Neutrophil (primary cell): ENCODE measurements around the gene ELOVL4.

Source experiments
- H3K27ac ChIP-seq: fragments of 200-600 bp; sonication (generic); 2 replicates; pipeline ENCODE4 v1.5.1; 2016; ENCODE audit warnings: mild to moderate bottlenecking, moderate library complexity
- H3K27me3 ChIP-seq: fragments of 200-600 bp; sonication (generic); 2 replicates; pipeline ENCODE4 v1.6.0; 2016; ENCODE audit warnings: mild to moderate bottlenecking
- H3K36me3 ChIP-seq: fragments of 200-600 bp; sonication (generic); 2 replicates; pipeline ENCODE4 v1.5.1; 2017
- H3K4me1 ChIP-seq, 2 experiments: fragments of 200-600 bp in 1 of 2; sonication (generic) in 1 of 2; 1 replicate in 1 of 2; 2 replicates in 1 of 2; pipeline versions ENCODE4 v1.5.1 to v1.6.1; 2013 to 2016; ENCODE audit warnings: low read depth in 1 of 2, low read length in 1 of 2, mild to moderate bottlenecking in 1 of 2, moderate library complexity in 1 of 2; ENCODE audit not compliant: control insufficient read depth in 1 of 2, insufficient read depth in 1 of 2
- H3K4me3 ChIP-seq, 2 experiments: fragments of 200-600 bp in 1 of 2; sonication (generic) in 1 of 2; 1 replicate in 1 of 2; 2 replicates in 1 of 2; pipeline ENCODE4 v1.5.1; 2013 to 2016; ENCODE audit warnings: low read depth in 1 of 2, low read length in 1 of 2, mild to moderate bottlenecking in 1 of 2, moderate library complexity in 1 of 2
- H3K9me3 ChIP-seq: fragments of 200-600 bp; sonication (generic); 2 replicates; pipeline ENCODE4 v1.5.1; 2016
- CTCF ChIP-seq: fragments of 200-600 bp; sonication (generic); IDR thresholded peaks from 2 replicates; pipeline ENCODE4 v1.5.1; 2016; ENCODE audit warnings: antibody characterized with exemption

ELOVL4 gene

GRCh38 chr6:79872303-79872702 lies 75.0 kb downstream of the ELOVL4 start:
- no peak for TF ChIP-seq CTCF
- no peak overlapping the region for H3K27ac ChIP-seq
- no peak overlapping the region for H3K4me3 ChIP-seq
- H3K9me3 ChIP-seq = no peaks in the 10 kb centered on the region
- H3K27me3 ChIP-seq = no peaks in the 10 kb centered on the region
- peaks cover 40 to 52% of the 10 kb centered on the region in 2 experiments for H3K4me1 ChIP-seq
- H3K36me3 ChIP-seq = no peaks in the 10 kb centered on the region

- Histone ChIP-seq H3K9me3 (no peaks in the 10 kb centered on the region), H3K36me3 (no peaks in the 10 kb centered on the region), H3K4me3 (peak overlapping the region; percentile 18 to 29), H3K27me3 (peaks cover 14% of the 10 kb centered on the region), H3K27ac (no peak overlapping the region), H3K4me1 (peaks cover 31 to 41% of the 10 kb centered on the region in 2 experiments)
- peak; percentile 86 for TF ChIP-seq CTCF
These were observed 77.7 kb downstream of the ELOVL4 start for GRCh38 chr6:79869600-79870084.

- Histone ChIP-seq H3K4me3 (no peak overlapping the region), H3K4me1 (peaks cover 26 to 37% of the 10 kb centered on the region in 2 experiments), H3K27ac (no peak overlapping the region), H3K36me3 (no peaks in the 10 kb centered on the region), H3K9me3 (no peaks in the 10 kb centered on the region), H3K27me3 (peaks cover 14% of the 10 kb centered on the region)
- TF ChIP-seq CTCF = no peak
These were observed 78.2 kb downstream of the ELOVL4 start for GRCh38 chr6:79869184-79869583.

- no peak for TF ChIP-seq CTCF
- Histone ChIP-seq H3K27me3 (peaks cover 17% of the 10 kb centered on the region), H3K9me3 (no peaks in the 10 kb centered on the region), H3K4me3 (no peak overlapping the region), H3K27ac (no peak overlapping the region), H3K4me1 (peaks cover 16 to 27% of the 10 kb centered on the region in 2 experiments), H3K36me3 (no peaks in the 10 kb centered on the region)
These were observed 79.1 kb downstream of the ELOVL4 start for GRCh38 chr6:79868098-79868722.
